ENCODE results near the gene KIF5A. TPM values are rescaled to one million over a fixed set of nuclear protein-coding genes. Genes with fewer than 3 reads are reported as not detected.
"Not testable (repeated sequence)": the region's sequence is repeated elsewhere in the genome, so short reads cannot be mapped to it uniquely, and the experiment has no call there.

KIF5A gene
- total RNA-seq, 2 experiments from 2014 or later, result 0.64 to 0.89 TPM

DNA sequence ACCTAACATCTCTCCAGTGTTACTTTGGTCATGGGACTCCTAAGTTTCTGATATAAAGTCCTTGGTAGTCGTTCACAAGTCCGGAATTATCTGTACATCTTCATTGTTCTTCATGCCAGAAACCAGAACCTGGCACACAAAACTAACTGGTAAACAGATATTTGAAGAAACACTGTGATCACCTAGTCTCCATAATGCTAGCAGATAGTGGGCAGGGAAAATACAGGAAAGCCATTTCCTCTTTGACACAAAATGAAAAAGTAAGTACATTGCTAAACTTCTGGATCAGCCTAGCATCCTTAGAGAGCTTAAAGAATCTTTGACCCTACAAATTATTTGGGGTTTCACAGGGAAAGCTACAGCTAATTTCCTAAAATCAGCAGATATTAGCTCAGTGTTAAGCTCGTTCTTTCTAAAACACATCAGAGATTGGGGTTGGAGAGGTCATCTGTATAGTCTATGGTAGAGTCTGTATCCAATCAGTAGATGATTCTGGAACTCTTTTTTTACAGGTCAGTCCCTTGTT, 34.4 kb upstream of the KIF5A start:
- H3K27ac Mint-ChIP-seq, result no peak overlapping the region
- ChIA-PET CTCF (interaction anchor here (0.7 to 3.0 kb wide), 6 partner anchors 8 to 33 kb away, joined by 3 to 16 read pairs (median 4); no protein-coding TSS in a partner anchor), POLR2A (no interaction called here)
- no peak overlapping the region for H3K4me3 Mint-ChIP-seq
- H3K36me3 Mint-ChIP-seq (ENCODE audit: low read depth), result peaks cover 73% of the 10 kb centered on the region
- no peak for DNase-seq
- H3K4me1 Mint-ChIP-seq, result peaks cover 26% of the 10 kb centered on the region
- no peaks in the 10 kb centered on the region for H3K9me3 Mint-ChIP-seq
- no peaks in the 10 kb centered on the region for H3K27me3 Mint-ChIP-seq

DNA sequence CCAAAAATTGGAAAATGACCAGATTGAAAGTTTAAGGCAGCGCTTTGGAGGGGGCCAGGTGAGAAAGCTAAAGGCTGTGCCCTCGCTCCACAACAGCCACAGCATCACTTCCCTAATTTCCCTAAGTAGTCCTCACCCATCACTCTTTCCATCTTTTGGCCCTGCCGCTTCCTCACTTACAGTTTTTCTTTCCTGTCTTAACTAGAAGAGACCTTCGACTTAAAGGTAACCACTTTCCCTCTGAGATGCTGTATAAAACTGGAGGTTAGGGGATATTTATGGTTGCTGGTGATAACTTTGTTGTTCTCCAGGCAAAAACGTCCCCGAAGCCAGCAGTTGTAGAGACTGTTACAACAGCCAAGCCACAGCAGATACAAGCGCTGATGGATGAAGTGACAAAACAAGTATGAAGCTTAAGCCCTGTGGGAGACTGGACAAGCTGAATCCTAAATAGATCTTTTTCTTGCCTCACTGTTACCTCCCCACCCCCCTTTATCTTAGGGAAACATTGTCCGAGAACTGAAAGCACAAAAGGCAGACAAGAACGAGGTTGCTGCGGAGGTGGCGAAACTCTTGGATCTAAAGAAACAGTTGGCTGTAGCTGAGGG, 33.8 kb upstream of the KIF5A start:
- CTCF ChIA-PET, result interaction anchor here (0.7 to 3.0 kb wide), 7 partner anchors 12 to 33 kb away, joined by 3 to 16 read pairs (median 4); no protein-coding TSS in a partner anchor
- Mint-ChIP-seq H3K36me3 (ENCODE audit: low read depth) (peaks cover 73% of the 10 kb centered on the region), H3K27me3 (no peaks in the 10 kb centered on the region), H3K27ac (no peak overlapping the region), H3K9me3 (no peaks in the 10 kb centered on the region), H3K4me3 (no peak overlapping the region), H3K4me1 (peaks cover 29% of the 10 kb centered on the region)
- POLR2A ChIA-PET, result no interaction called here
- no peak for DNase-seq

DNA sequence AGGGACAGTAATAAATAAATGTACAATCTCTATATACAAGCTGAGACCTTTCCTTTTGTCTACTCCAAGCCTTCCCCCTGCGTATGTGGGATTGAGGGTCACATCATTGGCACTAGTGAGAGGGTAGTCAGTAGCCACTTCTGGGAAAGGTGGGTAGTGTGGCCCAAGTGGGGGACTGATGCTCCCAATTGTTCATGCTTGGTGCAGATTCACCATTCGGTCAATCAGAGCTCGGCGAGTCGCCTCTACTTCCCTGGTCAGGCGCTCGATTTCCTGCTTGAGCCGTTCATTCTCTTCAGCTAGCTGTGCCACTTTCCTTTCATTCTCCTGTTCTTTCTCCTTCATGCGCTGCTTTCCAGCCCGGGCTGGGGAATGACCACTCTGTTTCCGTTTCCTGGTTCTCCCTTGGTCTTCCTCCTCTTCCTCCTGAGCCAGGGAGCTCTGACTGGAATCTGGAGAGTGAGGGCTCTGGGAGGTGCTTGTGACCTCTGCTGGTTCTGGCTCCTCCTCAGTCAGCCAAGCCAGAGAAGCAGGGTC, 33.2 kb upstream of the KIF5A start:
- ChIA-PET CTCF (interaction anchor here (1.0 to 3.0 kb wide), 6 partner anchors 12 to 34 kb away, joined by 3 to 16 read pairs (median 4); no protein-coding TSS in a partner anchor), POLR2A (interaction anchor here (0.6 kb wide), 1 partner anchor 29 kb away, joined by 3 read pairs; no protein-coding TSS in a partner anchor)
- no peaks in the 10 kb centered on the region for H3K27me3 Mint-ChIP-seq
- H3K36me3 Mint-ChIP-seq (ENCODE audit: low read depth), result peaks cover 68% of the 10 kb centered on the region
- H3K4me3 Mint-ChIP-seq, result no peak overlapping the region
- peak overlapping the region; percentile 50 for H3K27ac Mint-ChIP-seq
- DNase-seq, result no peak
- H3K4me1 Mint-ChIP-seq, result peaks cover 35% of the 10 kb centered on the region
- H3K9me3 Mint-ChIP-seq, result no peaks in the 10 kb centered on the region

DNA sequence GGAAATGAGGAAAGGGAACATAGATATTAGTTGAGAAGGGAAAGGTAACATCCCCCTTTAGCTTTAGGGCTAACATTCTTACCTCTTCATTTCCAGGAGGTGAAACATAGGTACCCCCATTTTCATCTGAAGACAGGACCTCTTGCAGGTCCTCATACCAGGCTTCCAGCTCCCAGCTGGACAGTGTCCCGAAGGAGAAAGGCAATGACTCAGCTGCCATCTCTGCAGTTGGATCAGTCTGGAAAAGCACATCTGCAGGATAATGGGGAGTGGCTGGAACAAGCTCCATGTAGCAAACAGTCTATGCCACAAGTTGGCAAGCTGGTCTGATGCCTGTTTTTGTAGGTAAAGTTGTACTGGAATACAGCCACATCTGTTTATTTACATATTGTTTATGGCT, 32.7 kb upstream of the KIF5A start:
- Mint-ChIP-seq H3K27ac (peak overlapping the region; percentile 60), H3K36me3 (ENCODE audit: low read depth) (peaks cover 64% of the 10 kb centered on the region), H3K4me1 (peaks cover 38% of the 10 kb centered on the region), H3K9me3 (no peaks in the 10 kb centered on the region), H3K27me3 (no peaks in the 10 kb centered on the region), H3K4me3 (no peak overlapping the region)
- ChIA-PET CTCF (interaction anchor here (1.1 to 3.0 kb wide), 6 partner anchors 13 to 28 kb away, joined by 3 to 16 read pairs (median 4); no protein-coding TSS in a partner anchor), POLR2A (interaction anchor here (0.6 kb wide), 1 partner anchor 28 kb away, joined by 3 read pairs; no protein-coding TSS in a partner anchor)
- DNase-seq, result no peak

DNA sequence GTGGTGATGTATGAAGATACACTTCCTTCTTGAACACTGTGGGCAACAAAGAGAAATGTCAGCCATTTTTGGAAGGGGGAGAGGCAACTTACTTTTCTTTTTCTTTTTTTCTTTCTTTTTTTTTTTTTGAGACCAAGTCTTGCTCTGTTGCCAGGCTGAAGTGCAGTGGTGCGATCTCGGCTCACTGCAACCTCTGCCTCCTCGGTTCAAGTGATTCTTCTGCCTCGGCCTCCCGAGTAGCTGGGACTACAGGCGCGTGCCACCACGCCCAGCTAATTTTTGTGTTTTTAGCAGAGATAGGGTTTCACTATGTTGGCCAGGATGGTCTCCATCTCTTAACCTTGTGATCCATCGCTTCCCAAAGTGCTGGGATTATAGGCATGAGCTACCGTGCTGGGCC, 32.1 kb upstream of the KIF5A start:
- Mint-ChIP-seq H3K4me1 (peaks cover 40% of the 10 kb centered on the region), H3K36me3 (ENCODE audit: low read depth) (peaks cover 59% of the 10 kb centered on the region), H3K27ac (peak overlapping the region; percentile 60)
- POLR2A ChIA-PET, H3K27me3 Mint-ChIP-seq, DNase-seq, H3K9me3 Mint-ChIP-seq, H3K4me3 Mint-ChIP-seq: not testable (repeated sequence)
- CTCF ChIA-PET, result interaction anchor here (1.5 to 2.5 kb wide), 2 partner anchors 13 to 16 kb away, joined by 3 to 7 read pairs; no protein-coding TSS in a partner anchor

DNA sequence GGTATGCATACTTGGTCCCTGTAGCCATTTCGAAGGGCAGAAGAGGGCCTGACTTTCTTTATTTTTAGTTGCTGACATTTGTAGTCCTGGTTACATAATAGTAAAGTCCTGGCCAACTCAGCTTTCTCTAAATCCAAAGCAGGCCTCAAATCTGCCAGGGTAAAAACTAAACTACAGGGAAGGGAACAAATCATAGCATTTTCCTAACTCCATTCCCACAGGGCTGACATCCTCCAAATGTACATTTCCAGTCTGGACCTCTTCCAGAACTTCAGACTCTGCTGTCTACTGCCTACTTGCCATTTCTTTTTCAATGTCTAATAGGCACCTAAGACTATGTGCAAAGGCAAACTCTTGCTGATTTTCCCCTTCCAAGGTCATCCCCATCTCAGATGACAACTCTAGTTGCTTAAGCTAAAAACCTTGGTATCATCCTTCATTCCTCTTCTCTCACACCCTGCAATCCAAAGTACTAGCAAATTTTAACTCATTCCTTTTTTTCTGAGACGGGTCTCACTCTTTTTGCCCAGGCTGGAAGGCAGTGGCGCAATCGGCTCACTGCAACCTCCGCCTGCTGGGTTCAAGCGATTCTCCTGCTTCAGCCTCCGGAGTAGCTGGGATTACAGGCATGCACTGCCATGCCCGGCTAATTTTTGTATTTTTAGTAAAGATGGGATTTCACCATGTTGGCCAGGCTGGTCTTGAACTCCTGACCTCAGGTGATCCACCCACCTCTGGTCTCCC, 31.5 kb upstream of the KIF5A start:
- POLR2A ChIA-PET, result no interaction called here

DNA sequence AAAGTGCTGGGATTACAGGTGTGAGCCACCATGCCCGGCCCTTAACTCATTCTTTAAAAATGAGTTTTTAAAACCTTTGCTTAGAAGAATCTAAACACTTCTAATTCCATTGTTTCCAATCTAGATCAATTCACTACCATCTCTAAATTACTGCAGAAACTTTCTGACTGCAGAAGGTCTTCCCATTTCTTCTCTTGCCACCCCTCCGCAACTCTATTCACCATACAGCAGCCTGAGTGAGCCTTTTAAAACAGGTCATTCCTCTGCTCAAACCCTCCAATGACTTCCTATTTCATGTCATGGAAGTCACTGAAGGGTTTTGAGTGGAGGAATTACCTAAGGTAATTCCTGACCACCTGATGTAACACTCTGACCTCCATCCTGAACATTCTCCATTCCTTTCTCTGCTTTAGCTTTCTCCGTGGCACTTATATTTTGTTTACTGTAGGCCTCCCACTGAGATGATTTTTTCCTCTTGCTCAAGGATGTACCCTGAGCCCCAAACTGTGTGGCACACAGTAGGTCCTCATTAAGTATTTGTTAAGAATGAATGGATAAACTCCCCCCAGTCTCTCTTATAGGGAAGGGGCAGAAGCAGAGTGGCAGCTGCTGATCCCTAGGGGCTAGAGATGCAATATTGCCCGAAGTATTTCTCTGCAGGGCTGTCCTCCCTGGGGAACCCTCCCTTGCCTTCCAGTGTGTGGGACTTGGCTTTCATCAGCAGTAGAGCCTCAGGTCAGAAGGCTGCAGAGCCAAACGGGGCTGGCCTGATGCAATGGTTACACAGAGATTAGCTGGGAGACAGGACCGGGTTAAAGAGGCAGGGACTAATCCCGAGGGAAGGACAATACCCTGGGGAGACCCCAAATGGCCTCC, 30.7 kb upstream of the KIF5A start:
- H3K27ac Mint-ChIP-seq, result peak overlapping the region; percentile 100
- ChIA-PET POLR2A (interaction anchor here (0.6 kb wide), 1 partner anchor 830 kb away, joined by 3 read pairs; no protein-coding TSS in a partner anchor), CTCF (interaction anchor here (1.8 kb wide), 1 partner anchor 16 kb away, joined by 7 read pairs; no protein-coding TSS in a partner anchor)
- no peak for DNase-seq
- peaks cover 52% of the 10 kb centered on the region for H3K4me1 Mint-ChIP-seq
- H3K4me3 Mint-ChIP-seq, result peak overlapping the region; percentile 96
- peaks cover 51% of the 10 kb centered on the region for H3K36me3 Mint-ChIP-seq (ENCODE audit: low read depth)
- H3K27me3 Mint-ChIP-seq, result no peaks in the 10 kb centered on the region
- no peaks in the 10 kb centered on the region for H3K9me3 Mint-ChIP-seq

More for the DNA sequence above, 31.5 kb upstream of the KIF5A start:
- peaks cover 43% of the 10 kb centered on the region for H3K4me1 Mint-ChIP-seq
- peaks cover 53% of the 10 kb centered on the region for H3K36me3 Mint-ChIP-seq (ENCODE audit: low read depth)
- H3K4me3 Mint-ChIP-seq, result peak overlapping the region; percentile 96
- DNase-seq, result no peak
- peak overlapping the region; percentile 50 for H3K27ac Mint-ChIP-seq
- H3K27me3 Mint-ChIP-seq, result no peaks in the 10 kb centered on the region
- CTCF ChIA-PET, result interaction anchor here (1.5 to 2.5 kb wide), 2 partner anchors 14 to 17 kb away, joined by 3 to 7 read pairs; no protein-coding TSS in a partner anchor
- H3K9me3 Mint-ChIP-seq, result no peaks in the 10 kb centered on the region

DNA sequence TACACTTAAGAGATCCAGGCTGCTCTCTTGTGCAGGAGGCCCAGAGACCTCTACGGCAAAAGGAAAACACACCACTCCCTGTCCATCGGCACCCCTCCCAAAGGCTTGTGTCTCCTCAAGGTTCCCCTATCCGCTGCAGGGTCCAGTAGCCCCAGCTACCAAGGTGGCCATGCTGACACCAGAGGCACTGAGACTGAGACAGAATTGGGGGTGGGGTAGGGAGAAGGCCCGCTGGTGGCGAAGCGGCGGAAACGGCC, 30.1 kb upstream of the KIF5A start:
- DNase-seq, result peak; percentile 32
- H3K4me1 Mint-ChIP-seq, result peaks cover 57% of the 10 kb centered on the region

DNA sequence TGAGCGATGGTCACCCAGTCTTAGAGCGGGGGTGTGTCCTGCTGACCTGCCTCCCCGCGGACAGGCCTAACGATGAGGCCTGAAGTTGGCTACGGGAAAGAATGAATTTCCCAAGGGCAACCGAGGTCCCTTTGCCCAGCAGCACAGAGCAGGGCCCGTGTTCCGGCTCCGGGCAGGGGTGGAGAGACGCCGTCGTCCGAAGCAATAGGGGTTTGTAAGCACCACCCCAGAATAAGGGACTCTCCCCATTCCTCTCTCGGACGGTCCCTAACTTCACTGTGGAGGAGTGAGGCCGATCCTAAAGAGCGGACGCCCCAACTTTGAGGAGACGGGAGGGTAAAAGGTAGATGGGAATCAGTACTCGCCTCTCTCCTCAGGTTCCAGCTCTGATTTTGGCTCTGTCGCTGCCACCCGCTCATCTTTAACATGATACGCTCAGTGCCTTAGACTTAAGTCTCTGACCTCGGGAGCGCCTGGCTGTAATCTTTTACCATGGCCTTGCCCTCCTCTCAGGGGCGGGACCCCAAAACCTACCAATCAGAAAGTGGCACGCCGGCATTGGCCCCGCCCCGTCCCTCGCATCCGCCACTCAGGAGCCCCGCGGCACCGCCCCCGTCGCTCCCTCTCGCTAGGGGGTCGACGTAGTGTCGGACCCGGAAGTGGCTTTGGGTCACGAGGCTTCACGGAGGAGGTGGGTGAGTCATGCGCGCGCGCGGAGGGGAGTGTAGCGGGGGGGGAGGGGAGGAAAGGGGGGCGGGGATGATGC, 29.6 kb upstream of the KIF5A start, which contains the start of gene DDIT3:
TSS of gene DDIT3 (minus strand) at position 462 of the 766 bp plus-strand sequence. CDS start 3,108 bp downstream, outside the sequence.
- H3K4me1 Mint-ChIP-seq, result peaks cover 61% of the 10 kb centered on the region
- no peaks in the 10 kb centered on the region for H3K27me3 Mint-ChIP-seq
- H3K4me3 Mint-ChIP-seq, result peak within 1 kb of the TSS; percentile 96
- peaks cover 49% of the 10 kb centered on the region for H3K36me3 Mint-ChIP-seq (ENCODE audit: low read depth)
- DNase-seq, result peak; percentile 99
- H3K27ac Mint-ChIP-seq, result peak within 1 kb of the TSS; percentile 100
- H3K9me3 Mint-ChIP-seq, result no peaks in the 10 kb centered on the region
- ChIA-PET POLR2A (no interaction called here), CTCF (interaction anchor here (1.3 to 1.8 kb wide), 2 partner anchors 17 to 62 kb away, joined by 3 to 7 read pairs; no protein-coding TSS in a partner anchor)

More for the DNA sequence above, 30.1 kb upstream of the KIF5A start:
- H3K4me3 Mint-ChIP-seq, result peak overlapping the region; percentile 96
- ChIA-PET POLR2A (interaction anchor here (0.6 kb wide), 1 partner anchor 830 kb away, joined by 3 read pairs; no protein-coding TSS in a partner anchor), CTCF (interaction anchor here (1.8 kb wide), 1 partner anchor 16 kb away, joined by 7 read pairs; no protein-coding TSS in a partner anchor)
- H3K27ac Mint-ChIP-seq, result peak overlapping the region; percentile 100
- H3K36me3 Mint-ChIP-seq (ENCODE audit: low read depth), result peaks cover 50% of the 10 kb centered on the region
- no peaks in the 10 kb centered on the region for H3K9me3 Mint-ChIP-seq
- no peaks in the 10 kb centered on the region for H3K27me3 Mint-ChIP-seq

DNA sequence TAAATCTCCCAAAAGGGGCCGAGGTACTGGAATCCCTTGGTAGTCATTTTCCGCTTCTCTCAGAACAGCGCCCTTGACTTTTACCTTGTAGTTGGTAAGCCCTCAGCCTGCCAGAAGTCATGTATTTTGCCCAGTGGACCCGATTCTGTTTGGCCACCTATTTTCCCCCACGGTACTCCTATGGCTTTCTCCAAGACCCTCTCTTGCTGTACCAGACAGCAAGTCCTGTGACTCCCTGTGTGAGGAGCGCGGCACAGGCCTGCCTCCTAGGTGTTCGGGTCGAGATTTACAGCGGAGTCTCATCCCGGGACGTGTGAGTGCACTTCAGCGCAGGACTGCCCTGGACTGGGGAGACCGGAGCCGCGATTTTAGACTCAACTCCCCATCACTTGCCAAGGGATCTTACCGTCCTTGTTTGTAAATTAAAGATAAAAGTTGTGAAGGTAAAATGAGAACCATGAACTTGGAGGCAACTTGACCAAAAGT, 28.3 kb upstream of the KIF5A start:
- POLR2A ChIA-PET, result no interaction called here
- peak overlapping the region; percentile 96 for H3K4me3 Mint-ChIP-seq
- CTCF ChIA-PET, result interaction anchor here (1.3 kb wide), 1 partner anchor 63 kb away, joined by 3 read pairs; no protein-coding TSS in a partner anchor
- peaks cover 65% of the 10 kb centered on the region for H3K4me1 Mint-ChIP-seq
- DNase-seq, result peak; percentile 21
- no peaks in the 10 kb centered on the region for H3K27me3 Mint-ChIP-seq
- H3K9me3 Mint-ChIP-seq, result no peaks in the 10 kb centered on the region
- peak overlapping the region; percentile 100 for H3K27ac Mint-ChIP-seq
- peaks cover 36% of the 10 kb centered on the region for H3K36me3 Mint-ChIP-seq (ENCODE audit: low read depth)

Data from activated CD4-positive, alpha-beta T cell treated with anti-CD3 and anti-CD28 coated beads, Interleukin-2, amount 10 ng/mL, durations not matched to agents 7 days and 5 days (primary cell).